Measurements from ENCODE around the gene PRSS36.

DNA sequence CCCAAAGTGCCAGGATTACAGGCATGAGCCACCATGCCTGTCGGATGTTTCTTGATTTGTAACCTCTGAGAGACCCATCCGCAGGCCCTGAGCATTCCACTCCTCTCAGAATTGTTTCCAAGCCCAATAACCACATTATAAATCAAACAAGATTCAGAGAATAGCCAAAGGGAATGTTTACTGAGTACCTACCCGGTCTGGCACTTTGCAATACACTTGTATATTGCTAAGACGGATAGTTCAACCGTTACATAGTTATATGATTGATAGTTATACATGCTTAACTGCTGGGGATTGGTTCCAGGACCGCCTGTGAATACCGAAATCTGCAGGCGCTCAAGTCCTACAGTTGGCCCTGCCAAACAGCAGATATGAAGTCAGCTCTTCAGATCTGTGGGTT, 35.4 kb downstream of the PRSS36 start:
- TF ChIP-seq POLR2AphosphoS5 (IDR thresholded peaks at IDR 0.05; ENCODE audit: low read depth, low read length) (no peak), TCF7L2 (IDR thresholded peaks at IDR 0.05; ENCODE audit: low read depth, low read length) (no peak), SIN3A (IDR thresholded peaks at IDR 0.05; ENCODE audit: borderline replicate concordance, insufficient read depth, low read depth, low read length) (no peak)
- TF ChIP-seq, protein P1, sequence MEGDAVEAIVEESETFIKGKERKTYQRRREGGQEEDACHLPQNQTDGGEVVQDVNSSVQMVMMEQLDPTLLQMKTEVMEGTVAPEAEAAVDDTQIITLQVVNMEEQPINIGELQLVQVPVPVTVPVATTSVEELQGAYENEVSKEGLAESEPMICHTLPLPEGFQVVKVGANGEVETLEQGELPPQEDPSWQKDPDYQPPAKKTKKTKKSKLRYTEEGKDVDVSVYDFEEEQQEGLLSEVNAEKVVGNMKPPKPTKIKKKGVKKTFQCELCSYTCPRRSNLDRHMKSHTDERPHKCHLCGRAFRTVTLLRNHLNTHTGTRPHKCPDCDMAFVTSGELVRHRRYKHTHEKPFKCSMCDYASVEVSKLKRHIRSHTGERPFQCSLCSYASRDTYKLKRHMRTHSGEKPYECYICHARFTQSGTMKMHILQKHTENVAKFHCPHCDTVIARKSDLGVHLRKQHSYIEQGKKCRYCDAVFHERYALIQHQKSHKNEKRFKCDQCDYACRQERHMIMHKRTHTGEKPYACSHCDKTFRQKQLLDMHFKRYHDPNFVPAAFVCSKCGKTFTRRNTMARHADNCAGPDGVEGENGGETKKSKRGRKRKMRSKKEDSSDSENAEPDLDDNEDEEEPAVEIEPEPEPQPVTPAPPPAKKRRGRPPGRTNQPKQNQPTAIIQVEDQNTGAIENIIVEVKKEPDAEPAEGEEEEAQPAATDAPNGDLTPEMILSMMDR (IDR thresholded peaks at IDR 0.05): no peak
- TF ChIP-seq, protein P2, sequence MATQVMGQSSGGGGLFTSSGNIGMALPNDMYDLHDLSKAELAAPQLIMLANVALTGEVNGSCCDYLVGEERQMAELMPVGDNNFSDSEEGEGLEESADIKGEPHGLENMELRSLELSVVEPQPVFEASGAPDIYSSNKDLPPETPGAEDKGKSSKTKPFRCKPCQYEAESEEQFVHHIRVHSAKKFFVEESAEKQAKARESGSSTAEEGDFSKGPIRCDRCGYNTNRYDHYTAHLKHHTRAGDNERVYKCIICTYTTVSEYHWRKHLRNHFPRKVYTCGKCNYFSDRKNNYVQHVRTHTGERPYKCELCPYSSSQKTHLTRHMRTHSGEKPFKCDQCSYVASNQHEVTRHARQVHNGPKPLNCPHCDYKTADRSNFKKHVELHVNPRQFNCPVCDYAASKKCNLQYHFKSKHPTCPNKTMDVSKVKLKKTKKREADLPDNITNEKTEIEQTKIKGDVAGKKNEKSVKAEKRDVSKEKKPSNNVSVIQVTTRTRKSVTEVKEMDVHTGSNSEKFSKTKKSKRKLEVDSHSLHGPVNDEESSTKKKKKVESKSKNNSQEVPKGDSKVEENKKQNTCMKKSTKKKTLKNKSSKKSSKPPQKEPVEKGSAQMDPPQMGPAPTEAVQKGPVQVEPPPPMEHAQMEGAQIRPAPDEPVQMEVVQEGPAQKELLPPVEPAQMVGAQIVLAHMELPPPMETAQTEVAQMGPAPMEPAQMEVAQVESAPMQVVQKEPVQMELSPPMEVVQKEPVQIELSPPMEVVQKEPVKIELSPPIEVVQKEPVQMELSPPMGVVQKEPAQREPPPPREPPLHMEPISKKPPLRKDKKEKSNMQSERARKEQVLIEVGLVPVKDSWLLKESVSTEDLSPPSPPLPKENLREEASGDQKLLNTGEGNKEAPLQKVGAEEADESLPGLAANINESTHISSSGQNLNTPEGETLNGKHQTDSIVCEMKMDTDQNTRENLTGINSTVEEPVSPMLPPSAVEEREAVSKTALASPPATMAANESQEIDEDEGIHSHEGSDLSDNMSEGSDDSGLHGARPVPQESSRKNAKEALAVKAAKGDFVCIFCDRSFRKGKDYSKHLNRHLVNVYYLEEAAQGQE (IDR thresholded peaks at IDR 0.05; ENCODE audit: insufficient read depth in 1 of 2, low read depth in 2 of 2, low read length in 1 of 2): no peak
